ENCODE measurements around the gene STK32A.

Gene STK32A

GRCh38 chr5:147375151-147375550 is 140.3 kb downstream of the STK32A start:
- no peaks in the 10 kb centered on the region; the same call in 1 of the 2 replicates for H3K27me3 ChIP-seq (replicated peaks; ENCODE audit: control insufficient read depth, insufficient read depth, low read length)
- DNase-seq (ENCODE audit: extremely low read depth, insufficient read length) = no peak
- no peaks in the 10 kb centered on the region for H3K36me3 ChIP-seq (ENCODE audit: control insufficient read depth, insufficient read depth, low read length)
- no peak overlapping the region for H3K4me3 ChIP-seq (replicated peaks; ENCODE audit: low read depth, low read length)
- TF ChIP-seq CTCF (IDR thresholded peaks at IDR 0.05; ENCODE audit: insufficient read depth, low read length, poor library complexity, severe bottlenecking) = no peak

- H3K36me3 ChIP-seq (ENCODE audit: control insufficient read depth, insufficient read depth, low read length) = no peaks in the 10 kb centered on the region
- no peaks in the 10 kb centered on the region; the same call in 1 of the 2 replicates for H3K27me3 ChIP-seq (replicated peaks; ENCODE audit: control insufficient read depth, insufficient read depth, low read length)
- no peak overlapping the region for H3K4me3 ChIP-seq (replicated peaks; ENCODE audit: low read depth, low read length)
- no peak for DNase-seq (ENCODE audit: extremely low read depth, insufficient read length)
- no peak for TF ChIP-seq CTCF (IDR thresholded peaks at IDR 0.05; ENCODE audit: insufficient read depth, low read length, poor library complexity, severe bottlenecking)
These were observed 142.9 kb downstream of the STK32A start for GRCh38 chr5:147377682-147378081.

GRCh38 chr5:147381555-147381954 is 146.7 kb downstream of the STK32A start:
- no peak for DNase-seq (ENCODE audit: extremely low read depth, insufficient read length)
- Histone ChIP-seq H3K27me3 (replicated peaks; ENCODE audit: control insufficient read depth, insufficient read depth, low read length) (no peaks in the 10 kb centered on the region; the same call in 1 of the 2 replicates), H3K36me3 (ENCODE audit: control insufficient read depth, insufficient read depth, low read length) (no peaks in the 10 kb centered on the region), H3K4me3 (replicated peaks; ENCODE audit: low read depth, low read length) (no peak overlapping the region)
- TF ChIP-seq CTCF (IDR thresholded peaks at IDR 0.05; ENCODE audit: insufficient read depth, low read length, poor library complexity, severe bottlenecking) = no peak

GRCh38 chr5:147382776-147383175 is 147.9 kb downstream of the STK32A start:
- DNase-seq (ENCODE audit: extremely low read depth, insufficient read length) = no peak
- H3K4me3 ChIP-seq (replicated peaks; ENCODE audit: low read depth, low read length) = no peak overlapping the region
- no peaks in the 10 kb centered on the region for H3K36me3 ChIP-seq (ENCODE audit: control insufficient read depth, insufficient read depth, low read length)
- TF ChIP-seq CTCF (IDR thresholded peaks at IDR 0.05; ENCODE audit: insufficient read depth, low read length, poor library complexity, severe bottlenecking) = no peak
- no peaks in the 10 kb centered on the region; the same call in 1 of the 2 replicates for H3K27me3 ChIP-seq (replicated peaks; ENCODE audit: control insufficient read depth, insufficient read depth, low read length)

- no peak for TF ChIP-seq CTCF (IDR thresholded peaks at IDR 0.05; ENCODE audit: insufficient read depth, low read length, poor library complexity, severe bottlenecking)
- no peak for DNase-seq (ENCODE audit: extremely low read depth, insufficient read length)
- H3K4me3 ChIP-seq (replicated peaks; ENCODE audit: low read depth, low read length) = no peak overlapping the region
These were observed 149.7 kb downstream of the STK32A start for GRCh38 chr5:147384346-147385193.

More at GRCh38 chr5:147384346-147385193, 149.7 kb downstream of the STK32A start:
- no peaks in the 10 kb centered on the region; the same call in 1 of the 2 replicates for H3K27me3 ChIP-seq (replicated peaks; ENCODE audit: control insufficient read depth, insufficient read depth, low read length)
- H3K36me3 ChIP-seq (ENCODE audit: control insufficient read depth, insufficient read depth, low read length) = no peaks in the 10 kb centered on the region
